Gastrocnemius medialis (tissue), 4 donors: ENCODE measurements around the gene MLLT10. TPM values are rescaled to one million over a fixed set of nuclear protein-coding genes. Genes with fewer than 3 reads are reported as not detected.

Experiments used
- ATAC-seq, 2 donors: fragments of 150-250 bp; one replicate each; pipeline ENCODE4 v1.9.1; 2016
- DNase-seq, 2 donors: peaks; one replicate each; pipeline ENCODE4 v3.0.0-alpha.2; 2019
- H3K27ac ChIP-seq, 4 donors: fragments of 200-600 bp; sonication (generic); 1 replicate in 1 of 4; 2 replicates in 3 of 4; pipeline ENCODE4 v1.5.1; 2016 to 2018; ENCODE audit warnings: mild to moderate bottlenecking in 2 of 4, moderate library complexity in 1 of 4
- H3K27me3 ChIP-seq, 3 donors: fragments of 200-600 bp; sonication (generic) in 2 of 3; 1 replicate in 1 of 3; 2 replicates in 2 of 3; pipeline versions ENCODE4 v1.5.1 to v1.6.0; 2016 to 2019; ENCODE audit warnings: mild to moderate bottlenecking in 1 of 3, moderate library complexity in 1 of 3
- H3K36me3 ChIP-seq, 2 donors: fragments of 200-600 bp; sonication (generic) in 1 of 2; one replicate each; pipeline ENCODE4 v1.5.1; 2017 to 2018
- H3K4me1 ChIP-seq, 2 donors: fragments of 200-600 bp; sonication (generic) in 1 of 2; one replicate each; pipeline ENCODE4 v1.5.1; 2016 to 2017; ENCODE audit warnings: mild to moderate bottlenecking in 2 of 2
- H3K4me3 ChIP-seq, 4 donors: fragments of 200-600 bp; sonication (generic) in 3 of 4; 1 replicate in 1 of 4; 2 replicates in 3 of 4; pipeline ENCODE4 v1.5.1; 2016 to 2019; ENCODE audit warnings: mild to moderate bottlenecking in 2 of 4
- H3K9me3 ChIP-seq, 3 donors: fragments of 200-600 bp; sonication (generic) in 2 of 3; 1 replicate in 1 of 3; 2 replicates in 2 of 3; pipeline ENCODE4 v1.5.1; 2016 to 2019
- POLR2A ChIP-seq, 2 donors: fragments of 450-650 bp; IDR thresholded peaks; one replicate each; pipeline ENCODE4 v1.6.1; 2017; ENCODE audit warnings: antibody characterized with exemption in 2 of 2, mild to moderate bottlenecking in 2 of 2, moderate library complexity in 2 of 2
- in situ Hi-C, 4 donors: fragments of 200-750 bp; cut with MboI; loops; one replicate each; pipeline versions ENCODE4 v1.15.0 to v1.8.0; 2017; ENCODE audit warnings: low sequenced_read_pairs in 4 of 4
- intact Hi-C: fragments of 100-400 bp; cut with DNase I; formaldehyde crosslinking; loops from one replicate; pipeline ENCODE4 v1.15.1; 2023; ENCODE audit warnings: low total_unique reads
- total RNA-seq, 4 donors: library from RNA; depleted of rRNA; stranded (reverse); fragments of >200 nt; gene quantifications; one replicate each; pipeline versions ENCODE4 v1.1.0 to v1.2.3, GENCODE V29; 2016
- TF ChIP-seq, protein P1 (sequence below), 5 experiments: fragments of 450-650 bp in 3 of 5; fragments of 200-600 bp in 2 of 5; sonication (generic) in 2 of 5; IDR thresholded peaks in 4 of 5; conservative IDR thresholded peaks in 1 of 5; 1 replicate in 4 of 5; 2 replicates in 1 of 5; pipeline ENCODE4 v1.5.1; 2016 to 2019; ENCODE audit warnings: antibody characterized with exemption in 5 of 5, mild to moderate bottlenecking in 3 of 5, moderate library complexity in 3 of 5

Gene MLLT10
- total RNA-seq, 4 donors from 2014 or later, result 13.6 to 26.6 (median 21.6) TPM

DNA sequence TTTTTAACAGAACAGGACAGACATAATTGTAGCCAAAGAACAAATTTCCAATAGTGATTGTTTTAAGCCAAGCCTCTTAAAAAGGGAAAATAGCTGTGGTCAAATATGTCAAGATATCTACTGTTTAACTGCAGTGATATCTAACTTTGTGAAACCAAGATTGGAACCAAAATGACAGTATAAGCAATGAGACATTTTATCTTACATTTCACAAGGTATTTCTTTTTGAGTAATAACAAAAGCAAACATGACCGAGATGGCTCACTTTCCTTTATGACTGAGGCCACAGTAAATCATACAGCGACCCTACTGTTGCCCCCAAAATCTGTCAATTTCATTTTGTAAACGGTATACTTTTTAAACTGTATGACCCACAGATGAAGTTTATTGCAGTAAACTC, 215.8 kb downstream of the MLLT10 start:
- TF ChIP-seq POLR2A (IDR thresholded peaks at IDR 0.05), result no peak
- TF ChIP-seq, protein P1, sequence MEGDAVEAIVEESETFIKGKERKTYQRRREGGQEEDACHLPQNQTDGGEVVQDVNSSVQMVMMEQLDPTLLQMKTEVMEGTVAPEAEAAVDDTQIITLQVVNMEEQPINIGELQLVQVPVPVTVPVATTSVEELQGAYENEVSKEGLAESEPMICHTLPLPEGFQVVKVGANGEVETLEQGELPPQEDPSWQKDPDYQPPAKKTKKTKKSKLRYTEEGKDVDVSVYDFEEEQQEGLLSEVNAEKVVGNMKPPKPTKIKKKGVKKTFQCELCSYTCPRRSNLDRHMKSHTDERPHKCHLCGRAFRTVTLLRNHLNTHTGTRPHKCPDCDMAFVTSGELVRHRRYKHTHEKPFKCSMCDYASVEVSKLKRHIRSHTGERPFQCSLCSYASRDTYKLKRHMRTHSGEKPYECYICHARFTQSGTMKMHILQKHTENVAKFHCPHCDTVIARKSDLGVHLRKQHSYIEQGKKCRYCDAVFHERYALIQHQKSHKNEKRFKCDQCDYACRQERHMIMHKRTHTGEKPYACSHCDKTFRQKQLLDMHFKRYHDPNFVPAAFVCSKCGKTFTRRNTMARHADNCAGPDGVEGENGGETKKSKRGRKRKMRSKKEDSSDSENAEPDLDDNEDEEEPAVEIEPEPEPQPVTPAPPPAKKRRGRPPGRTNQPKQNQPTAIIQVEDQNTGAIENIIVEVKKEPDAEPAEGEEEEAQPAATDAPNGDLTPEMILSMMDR (IDR thresholded peaks at IDR 0.05 in 4 of 5, conservative IDR thresholded peaks at IDR 0.05 in 1 of 5), result no peak
- H3K9me3 ChIP-seq, result no peaks in the 10 kb centered on the region
- H3K4me1 ChIP-seq, result no peaks in the 10 kb centered on the region
- no peak overlapping the region for H3K27ac ChIP-seq
- no peak for ATAC-seq
- intact Hi-C loops (no loop called here), in situ Hi-C loops (loop anchor here in 2 of 4 donors (25.0 kb wide), 1 partner anchor 462 kb away; no protein-coding TSS in a partner anchor)
- peaks cover 0 to under 1% of the 10 kb centered on the region in 2 donors for H3K36me3 ChIP-seq
- no peak overlapping the region for H3K4me3 ChIP-seq
- DNase-seq, result no peak
- H3K27me3 ChIP-seq, result no peaks in the 10 kb centered on the region

DNA sequence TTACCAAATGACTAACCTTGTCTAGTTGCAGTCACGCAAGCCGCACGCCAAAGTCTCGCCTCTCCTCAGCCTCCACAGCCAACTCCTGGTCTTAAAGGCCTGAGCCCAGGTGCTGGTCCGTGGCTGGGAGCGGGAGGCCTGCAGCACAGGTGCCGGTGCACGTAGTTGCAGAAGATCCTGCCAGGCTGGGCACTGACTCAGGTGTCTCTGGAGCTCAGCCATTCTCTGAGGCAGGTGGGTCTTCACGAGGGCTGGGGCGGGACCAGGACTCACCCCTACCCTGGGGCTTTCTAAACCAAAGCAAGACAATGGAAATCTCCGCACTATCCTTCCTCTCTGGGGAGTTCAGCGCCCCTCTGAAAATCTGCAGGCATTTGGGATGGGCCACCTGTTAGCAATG, 216.4 kb downstream of the MLLT10 start:
- H3K4me3 ChIP-seq, result no peak overlapping the region
- no peaks in the 10 kb centered on the region for H3K9me3 ChIP-seq
- H3K4me1 ChIP-seq, result no peaks in the 10 kb centered on the region
- ATAC-seq, result no peak
- no peaks in the 10 kb centered on the region for H3K36me3 ChIP-seq
- H3K27ac ChIP-seq, result no peak overlapping the region
- no peaks in the 10 kb centered on the region for H3K27me3 ChIP-seq
- intact Hi-C loops (no loop called here), in situ Hi-C loops (no loop called here)
- TF ChIP-seq, protein P1 (IDR thresholded peaks at IDR 0.05 in 4 of 5, conservative IDR thresholded peaks at IDR 0.05 in 1 of 5), result no peak
- TF ChIP-seq POLR2A (IDR thresholded peaks at IDR 0.05), result no peak
- DNase-seq, result no peak

DNA sequence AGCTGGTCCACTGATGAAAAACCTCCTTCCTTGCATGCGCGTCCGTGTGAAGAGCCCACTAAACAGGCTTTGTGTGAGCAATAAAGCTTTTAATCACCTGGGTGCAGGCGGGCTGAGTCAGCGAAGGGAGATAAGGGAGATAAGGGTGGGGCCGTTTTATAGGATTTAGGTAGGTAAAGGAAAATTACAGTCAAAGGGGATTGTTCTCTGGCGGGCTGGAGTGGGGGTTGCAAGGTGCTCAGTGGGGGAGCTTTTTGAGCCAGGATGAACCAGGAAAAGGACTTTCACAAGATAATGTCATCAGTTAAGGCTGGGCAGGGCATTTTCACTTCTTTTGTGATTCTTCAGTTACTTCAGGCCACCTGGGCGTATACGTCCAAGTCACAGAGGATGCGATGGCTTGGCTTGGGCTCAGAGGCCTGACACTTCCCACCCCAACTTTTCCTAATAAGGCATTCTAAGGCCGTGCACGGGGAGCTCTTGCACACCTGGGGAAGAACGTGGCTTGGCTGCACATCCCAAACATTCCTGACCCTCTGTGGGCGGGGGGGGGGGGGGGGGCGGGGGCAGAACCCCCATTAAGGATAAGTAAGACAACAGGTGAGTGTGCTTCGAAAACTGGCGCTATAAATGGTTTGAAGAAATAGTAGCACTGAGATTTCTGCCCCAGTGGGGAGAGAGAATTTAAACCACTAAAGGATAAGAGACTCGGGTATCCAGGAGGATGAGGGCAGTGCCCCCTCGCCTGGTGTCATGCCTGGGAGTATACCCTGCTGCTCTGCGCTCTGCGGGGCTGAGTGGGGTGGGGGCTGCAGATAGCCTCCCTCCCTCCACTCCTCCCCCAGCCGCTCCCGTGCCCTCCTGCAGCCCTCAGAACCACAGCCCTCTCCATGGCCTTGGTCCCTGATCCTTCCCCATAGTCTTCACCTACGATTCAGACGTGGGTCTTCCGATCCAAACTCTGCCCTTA, 217.6 kb downstream of the MLLT10 start:
- in situ Hi-C loops, result no loop called here
- DNase-seq (no peak), ATAC-seq (no peak)
- Histone ChIP-seq H3K9me3 (no peaks in the 10 kb centered on the region), H3K36me3 (no peaks in the 10 kb centered on the region), H3K4me3 (no peak overlapping the region), H3K27ac (no peak overlapping the region), H3K27me3 (no peaks in the 10 kb centered on the region), H3K4me1 (no peaks in the 10 kb centered on the region)
- TF ChIP-seq POLR2A (IDR thresholded peaks at IDR 0.05), result no peak
- TF ChIP-seq, protein P1 (IDR thresholded peaks at IDR 0.05 in 4 of 5, conservative IDR thresholded peaks at IDR 0.05 in 1 of 5), result no peak
- intact Hi-C loops, result no loop called here

DNA sequence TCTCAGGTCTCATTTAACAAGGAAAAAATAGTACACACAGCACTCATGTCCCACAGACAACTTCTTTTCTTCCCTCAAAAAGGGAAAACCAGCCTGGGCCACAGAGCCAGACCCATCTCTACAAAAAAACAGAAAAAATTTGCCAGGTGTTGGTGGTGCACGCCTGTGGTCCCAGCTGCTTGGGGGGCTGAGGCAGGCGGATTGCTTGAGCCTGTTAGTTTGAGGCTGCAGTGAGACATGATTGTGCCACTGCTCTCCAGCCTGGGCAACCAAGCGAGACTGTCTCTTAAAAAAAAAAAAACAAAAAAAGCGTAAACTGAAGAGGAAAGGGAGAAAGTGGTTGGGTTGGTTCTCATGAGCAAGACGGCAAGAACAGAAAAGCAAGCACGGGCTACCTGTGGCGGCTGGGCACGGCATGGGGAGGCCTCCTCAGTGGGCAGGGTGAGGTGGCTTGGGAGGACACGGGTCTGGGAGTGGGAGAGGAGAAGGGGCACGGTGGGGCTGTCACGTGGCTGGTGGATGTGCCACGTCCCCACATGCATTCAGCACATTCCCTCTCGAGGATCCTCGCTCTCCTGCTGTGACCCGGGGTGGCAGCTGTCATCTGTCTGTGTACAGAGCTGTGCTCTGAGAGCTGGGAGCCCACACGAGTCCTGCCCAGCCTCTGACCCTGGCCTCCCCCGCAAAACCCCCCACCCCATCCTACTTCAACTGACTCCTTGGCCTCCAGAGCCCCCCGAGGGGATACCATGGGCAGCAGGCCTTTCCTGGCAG, 219.7 kb downstream of the MLLT10 start:
- intact Hi-C loops, result no loop called here
- no peak overlapping the region for H3K4me3 ChIP-seq
- H3K27ac ChIP-seq, result no peak overlapping the region
- DNase-seq, result no peak
- H3K9me3 ChIP-seq, result no peaks in the 10 kb centered on the region
- no peaks in the 10 kb centered on the region for H3K27me3 ChIP-seq
- in situ Hi-C loops, result no loop called here
- H3K36me3 ChIP-seq, result peaks cover 0 to 5% of the 10 kb centered on the region in 2 donors
- no peaks in the 10 kb centered on the region for H3K4me1 ChIP-seq
- no peak for TF ChIP-seq POLR2A (IDR thresholded peaks at IDR 0.05)
- TF ChIP-seq, protein P1 (IDR thresholded peaks at IDR 0.05 in 4 of 5, conservative IDR thresholded peaks at IDR 0.05 in 1 of 5), result no peak
- no peak for ATAC-seq
